Activated T-helper 1 cell treated with Interleukin-2 at 50 U/mL for 16 hours (primary cell): ENCODE data around the gene VPS13D.

Experiments used
- DNase-seq: peaks from one replicate; pipeline ENCODE4 v3.0.0-alpha.2; 2020; ENCODE audit warnings: low read depth

VPS13D gene

GRCh38 chr1:12472156-12472797 is 242.4 kb downstream of the VPS13D start:
- DNase-seq = no peak

GRCh38 chr1:12472798-12473551 is 243.1 kb downstream of the VPS13D start:
- peak; percentile 44 for DNase-seq

- no peak for DNase-seq
Measured at GRCh38 chr1:12473596-12474362, 243.9 kb downstream of the VPS13D start.

GRCh38 chr1:12475101-12475500 is 245.3 kb downstream of the VPS13D start:
- no peak for DNase-seq

- DNase-seq = no peak
Measured at GRCh38 chr1:12475530-12475934, 245.7 kb downstream of the VPS13D start.

GRCh38 chr1:12475947-12476346 is 246.1 kb downstream of the VPS13D start:
- DNase-seq = no peak

GRCh38 chr1:12477314-12477713 is 247.5 kb downstream of the VPS13D start:
- DNase-seq = no peak

- no peak for DNase-seq
Measured at GRCh38 chr1:12477936-12478611, 248.2 kb downstream of the VPS13D start.

GRCh38 chr1:12478612-12478985 is 248.8 kb downstream of the VPS13D start:
- DNase-seq = peak; percentile 22

GRCh38 chr1:12479311-12479710 is 249.5 kb downstream of the VPS13D start:
- no peak for DNase-seq

GRCh38 chr1:12480041-12480440 is 250.2 kb downstream of the VPS13D start:
- DNase-seq = no peak

- DNase-seq = no peak
Measured at GRCh38 chr1:12480748-12481362, 251.0 kb downstream of the VPS13D start.

GRCh38 chr1:12481928-12482327 is 252.1 kb downstream of the VPS13D start:
- DNase-seq = no peak

- no peak for DNase-seq
Measured at GRCh38 chr1:12482988-12483387, 253.2 kb downstream of the VPS13D start.

- DNase-seq = no peak
Measured at GRCh38 chr1:12485231-12486058, 255.6 kb downstream of the VPS13D start.

GRCh38 chr1:12486059-12486341 is 256.2 kb downstream of the VPS13D start:
- DNase-seq = no peak

- DNase-seq = no peak
Measured at GRCh38 chr1:12486401-12487005, 256.7 kb downstream of the VPS13D start.

- DNase-seq = no peak
Measured at GRCh38 chr1:12487520-12487919, 257.7 kb downstream of the VPS13D start.

GRCh38 chr1:12488666-12489354 is 259.0 kb downstream of the VPS13D start:
- no peak for DNase-seq

GRCh38 chr1:12490532-12491142 is 260.8 kb downstream of the VPS13D start:
- DNase-seq = no peak
